ENCODE measurements around the gene DIPK1C.

- TF ChIP-seq POLR2A (IDR thresholded peaks at IDR 0.05; ENCODE audit: low read depth, low read length) = no peak
- TF ChIP-seq POLR2AphosphoS5 (IDR thresholded peaks at IDR 0.05; ENCODE audit: low read depth, low read length) = no peak
- TF ChIP-seq TAF1 (IDR thresholded peaks at IDR 0.05; ENCODE audit: low read depth, low read length) = no peak
- TF ChIP-seq POU2F2 (IDR thresholded peaks at IDR 0.05; ENCODE audit: low read depth, low read length) = no peak
- no peak for TF ChIP-seq SPI1 (IDR thresholded peaks at IDR 0.05; ENCODE audit: low read depth, low read length)
- no peak for TF ChIP-seq PAX5 (IDR thresholded peaks at IDR 0.05; ENCODE audit: insufficient read depth, low read length, severe bottlenecking)
These were observed 15.2 kb upstream of the DIPK1C start for GRCh38 chr18:74472312-74472711.

All from GM12891 (cell line).